Measurements from ENCODE around the gene AIFM3. TPM values are rescaled to one million over a fixed set of nuclear protein-coding genes. Genes with fewer than 3 reads are reported as not detected.

Gene AIFM3
- total and polyA plus RNA-seq, 12 donors: 0.24 to 1.5 (median 0.50) TPM; not detected in 1

GRCh38 chr22:20973634-20974286 lies 6.7 kb downstream of the AIFM3 start:
- H3K4me3 ChIP-seq: no peak overlapping the region
- 57 to 60% methylated on average over 21 of the region's 21 CpGs for WGBS, 2 donors
- H3K36me3 ChIP-seq: no peaks in the 10 kb centered on the region
- H3K4me1 ChIP-seq: peaks cover 0 to 18% (median 0%) of the 10 kb centered on the region in 9 donors
- H3K27ac ChIP-seq: no peak overlapping the region
- intact Hi-C loops (cut with DNase I): no loop called here
- ATAC-seq (no peak), DNase-seq (no peak)
- H3K9me3 ChIP-seq: peaks cover 0 to 7% (median 4%) of the 10 kb centered on the region in 11 donors
- no peak for TF ChIP-seq CTCF (IDR thresholded peaks at IDR 0.05)
- H3K27me3 ChIP-seq: no peaks in the 10 kb centered on the region

GRCh38 chr22:20974336-20974955 lies 7.4 kb downstream of the AIFM3 start:
- Histone ChIP-seq H3K27ac (no peak overlapping the region), H3K4me1 (peaks cover 0 to 19% (median 3%) of the 10 kb centered on the region in 9 donors), H3K9me3 (peaks cover 0 to 10% (median 6%) of the 10 kb centered on the region in 11 donors), H3K27me3 (no peaks in the 10 kb centered on the region), H3K36me3 (no peaks in the 10 kb centered on the region), H3K4me3 (no peak overlapping the region)
- intact Hi-C loops (cut with DNase I): no loop called here
- ATAC-seq (no peak), DNase-seq (no peak)
- WGBS, 2 donors: 76 to 80% methylated on average over 16 of the region's 16 CpGs
- no peak for TF ChIP-seq CTCF (IDR thresholded peaks at IDR 0.05)

- WGBS, 2 donors: 82 to 85% methylated on average over 14 of the region's 14 CpGs
- no peak for TF ChIP-seq CTCF (IDR thresholded peaks at IDR 0.05)
- no peak overlapping the region for H3K4me3 ChIP-seq
- peaks cover 7 to 29% (median 14%) of the 10 kb centered on the region in 9 donors for H3K4me1 ChIP-seq
- intact Hi-C loops (cut with DNase I): no loop called here
- DNase-seq (no peak), ATAC-seq (no peak)
- peaks cover 0 to 10% (median 6%) of the 10 kb centered on the region in 11 donors for H3K9me3 ChIP-seq
- no peak overlapping the region for H3K27ac ChIP-seq
- H3K27me3 ChIP-seq: no peaks in the 10 kb centered on the region
- H3K36me3 ChIP-seq: no peaks in the 10 kb centered on the region
Measured at GRCh38 chr22:20975541-20976290, 8.7 kb downstream of the AIFM3 start.

- 82 to 83% methylated on average over 24 of the region's 24 CpGs for WGBS, 2 donors
- ATAC-seq: no peak
Measured at GRCh38 chr22:20976291-20976877, 9.3 kb downstream of the AIFM3 start.

More at GRCh38 chr22:20976291-20976877, 9.3 kb downstream of the AIFM3 start:
- Histone ChIP-seq H3K4me3 (no peak overlapping the region), H3K9me3 (peaks cover 0 to 10% (median 6%) of the 10 kb centered on the region in 11 donors), H3K27me3 (no peaks in the 10 kb centered on the region), H3K36me3 (no peaks in the 10 kb centered on the region), H3K4me1 (peaks cover 13 to 35% (median 21%) of the 10 kb centered on the region in 9 donors), H3K27ac (no peak overlapping the region)
- intact Hi-C loops (cut with DNase I): no loop called here
- TF ChIP-seq CTCF (IDR thresholded peaks at IDR 0.05): no peak
- DNase-seq: no peak

Data from heart right ventricle (tissue), 16 donors.